Kidney (tissue), 14 donors: ENCODE results near the gene PTPRK. TPM values are rescaled to one million over a fixed set of nuclear protein-coding genes. Genes with fewer than 3 reads are reported as not detected.

Experiments used
- DNase-seq, 5 donors: peaks; one replicate each; pipeline ENCODE4 v3.0.0-alpha.2; 2013 to 2020
- FAIRE-seq: peaks from 2 replicates; lab custom pipeline; 2012; peaks lifted over from hg19 to GRCh38; lab: Jason Lieb, UNC
- H3K27ac ChIP-seq, 2 donors: one replicate each; pipeline ENCODE4 v1.7.0; 2013; ENCODE audit warnings: low read depth in 2 of 2, low read length in 2 of 2, inconsistent platforms in 1 of 2
- H3K27me3 ChIP-seq: one replicate; pipeline ENCODE4 v1.7.1; 2013; ENCODE audit warnings: low read length, inconsistent platforms; ENCODE audit not compliant: control insufficient read depth, insufficient read depth
- H3K36me3 ChIP-seq, 3 donors: one replicate each; pipeline versions ENCODE4 v1.7.0 to v1.7.1; 2013; ENCODE audit warnings: low read length in 3 of 3, control low read depth in 1 of 3, inconsistent platforms in 1 of 3; ENCODE audit not compliant: insufficient read depth in 3 of 3, control insufficient read depth in 2 of 3
- H3K4me1 ChIP-seq, 3 donors: one replicate each; pipeline versions ENCODE4 v1.7.0 to v1.7.1; 2013; ENCODE audit warnings: low read length in 3 of 3, inconsistent platforms in 1 of 3, low read depth in 1 of 3; ENCODE audit not compliant: control insufficient read depth in 2 of 3, insufficient read depth in 2 of 3
- H3K4me3 ChIP-seq, 3 donors: one replicate each; pipeline versions ENCODE4 v1.7.0 to v1.8.1; 2013; ENCODE audit warnings: low read length in 3 of 3, control low read depth in 1 of 3, inconsistent platforms in 1 of 3
- H3K9ac ChIP-seq, 3 donors: one replicate each; pipeline versions ENCODE4 v1.7.0 to v1.7.1; 2013; ENCODE audit warnings: low read length in 3 of 3, control low read depth in 1 of 3, inconsistent platforms in 1 of 3
- H3K9me3 ChIP-seq, 3 donors: one replicate each; pipeline versions ENCODE4 v1.7.0 to v1.7.1; 2013; ENCODE audit warnings: low read length in 3 of 3, control low read depth in 1 of 3, inconsistent platforms in 1 of 3; ENCODE audit not compliant: control insufficient read depth in 2 of 3, insufficient read depth in 1 of 3
- intact Hi-C: fragments of 100-400 bp; cut with DNase I; formaldehyde crosslinking; loops from one replicate; pipeline ENCODE4 v1.11.1; 2022
- polyA plus RNA-seq: library from polyadenylated mRNA; stranded (reverse); fragments of 350-450 nt; fragmentation: Illumina TruSeq; extraction: RNeasy Lipid Tissue Mini Kit (QIAGEN cat#74804); gene quantifications from one replicate; pipeline ENCODE4 v1.2.3, GENCODE V29; 2014; ENCODE audit warnings: low read depth, low replicate concordance; ENCODE audit not compliant: insufficient read depth
- total RNA-seq: library from RNA; stranded (reverse); fragmentation: NEBNext Ultra II Directional; extraction: Animal tissue kit (Norgen Biotek cat#: 25700); gene quantifications from one replicate; pipeline ENCODE4 v1.2.1, GENCODE V29; 2021
- TF ChIP-seq, protein P1 (sequence below): IDR thresholded peaks from 3 replicates; pipeline ENCODE4 v1.5.1; 2012; ENCODE audit warnings: mild to moderate bottlenecking, moderate library complexity, borderline replicate concordance; ENCODE audit not compliant: insufficient read depth; ENCODE audit errors: extremely low read depth
- donor health status: control.
- donor health status: control.
- donor health status: control.
- donor health status: control.
- donor health status: control.
- donor health status: DM: yes; HTN: yes; CAD: no.
- donor health status: Normal renal cell carcinoma (clear cell type).

Gene PTPRK
- total and polyA plus RNA-seq, 2 donors from 2014 or later, result 9.2 to 72.8 TPM

DNA sequence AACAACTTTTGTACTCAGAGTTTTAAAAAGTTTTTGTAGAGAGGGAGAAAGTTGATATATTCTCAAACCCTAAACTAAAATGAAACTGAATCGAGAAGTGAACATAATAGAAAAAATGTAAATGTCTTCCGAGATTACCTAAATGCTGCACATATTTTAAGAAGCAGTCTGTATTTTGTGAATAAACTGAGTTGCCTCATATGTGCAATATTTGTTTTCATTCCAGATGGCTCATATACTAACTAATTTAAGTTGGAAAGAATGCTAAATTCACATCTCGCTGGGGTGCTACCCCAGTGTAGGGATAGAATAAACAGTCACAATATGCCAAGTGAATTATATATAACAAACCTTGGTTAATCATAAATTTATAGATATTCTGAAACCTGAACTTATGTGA lies 333.7 kb downstream of the PTPRK start:
- no peak for FAIRE-seq

DNA sequence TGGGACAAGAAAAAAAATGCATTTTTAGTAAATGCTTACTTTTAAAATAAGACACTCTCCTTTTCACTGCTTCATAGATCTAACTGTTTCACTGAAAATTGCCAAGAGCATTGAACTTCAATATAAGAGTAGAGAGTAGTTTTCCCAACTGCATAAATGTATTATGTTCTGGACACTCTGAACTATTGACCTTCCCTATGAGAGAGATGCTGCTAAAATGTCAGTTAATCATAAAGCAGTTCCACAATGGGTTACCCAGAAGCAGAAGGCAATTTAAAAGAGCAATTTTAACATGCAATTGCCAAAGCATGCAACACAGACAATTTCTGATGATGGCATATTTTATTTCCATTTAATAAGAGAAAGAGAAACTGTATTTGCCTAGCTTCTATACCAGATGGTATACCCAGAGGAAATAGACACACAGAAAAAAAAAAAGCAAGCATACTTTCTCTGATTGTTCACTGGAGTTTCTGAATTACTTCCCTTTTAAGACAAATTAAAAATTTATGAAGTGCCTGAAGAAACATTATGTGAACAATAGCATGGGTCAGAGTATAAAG lies 340.4 kb downstream of the PTPRK start:
- H3K27ac ChIP-seq, result no peak overlapping the region
- no peak for DNase-seq
- H3K36me3 ChIP-seq, result no peaks in the 10 kb centered on the region
- no peak for FAIRE-seq
- no peak overlapping the region for H3K9ac ChIP-seq
- H3K9me3 ChIP-seq, result no peaks in the 10 kb centered on the region
- TF ChIP-seq, protein P1, sequence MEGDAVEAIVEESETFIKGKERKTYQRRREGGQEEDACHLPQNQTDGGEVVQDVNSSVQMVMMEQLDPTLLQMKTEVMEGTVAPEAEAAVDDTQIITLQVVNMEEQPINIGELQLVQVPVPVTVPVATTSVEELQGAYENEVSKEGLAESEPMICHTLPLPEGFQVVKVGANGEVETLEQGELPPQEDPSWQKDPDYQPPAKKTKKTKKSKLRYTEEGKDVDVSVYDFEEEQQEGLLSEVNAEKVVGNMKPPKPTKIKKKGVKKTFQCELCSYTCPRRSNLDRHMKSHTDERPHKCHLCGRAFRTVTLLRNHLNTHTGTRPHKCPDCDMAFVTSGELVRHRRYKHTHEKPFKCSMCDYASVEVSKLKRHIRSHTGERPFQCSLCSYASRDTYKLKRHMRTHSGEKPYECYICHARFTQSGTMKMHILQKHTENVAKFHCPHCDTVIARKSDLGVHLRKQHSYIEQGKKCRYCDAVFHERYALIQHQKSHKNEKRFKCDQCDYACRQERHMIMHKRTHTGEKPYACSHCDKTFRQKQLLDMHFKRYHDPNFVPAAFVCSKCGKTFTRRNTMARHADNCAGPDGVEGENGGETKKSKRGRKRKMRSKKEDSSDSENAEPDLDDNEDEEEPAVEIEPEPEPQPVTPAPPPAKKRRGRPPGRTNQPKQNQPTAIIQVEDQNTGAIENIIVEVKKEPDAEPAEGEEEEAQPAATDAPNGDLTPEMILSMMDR, result no peak
- no peak overlapping the region for H3K4me3 ChIP-seq
- H3K27me3 ChIP-seq, result no peaks in the 10 kb centered on the region
- H3K4me1 ChIP-seq, result no peaks in the 10 kb centered on the region
- intact Hi-C loops, result no loop called here

More for the DNA sequence above, 333.7 kb downstream of the PTPRK start:
- Histone ChIP-seq H3K9me3 (no peaks in the 10 kb centered on the region), H3K27me3 (no peaks in the 10 kb centered on the region), H3K9ac (no peak overlapping the region), H3K36me3 (no peaks in the 10 kb centered on the region), H3K27ac (no peak overlapping the region), H3K4me3 (no peak overlapping the region), H3K4me1 (no peaks in the 10 kb centered on the region)
- intact Hi-C loops, result no loop called here
- DNase-seq, result no peak
- TF ChIP-seq, protein P1, result no peak

DNA sequence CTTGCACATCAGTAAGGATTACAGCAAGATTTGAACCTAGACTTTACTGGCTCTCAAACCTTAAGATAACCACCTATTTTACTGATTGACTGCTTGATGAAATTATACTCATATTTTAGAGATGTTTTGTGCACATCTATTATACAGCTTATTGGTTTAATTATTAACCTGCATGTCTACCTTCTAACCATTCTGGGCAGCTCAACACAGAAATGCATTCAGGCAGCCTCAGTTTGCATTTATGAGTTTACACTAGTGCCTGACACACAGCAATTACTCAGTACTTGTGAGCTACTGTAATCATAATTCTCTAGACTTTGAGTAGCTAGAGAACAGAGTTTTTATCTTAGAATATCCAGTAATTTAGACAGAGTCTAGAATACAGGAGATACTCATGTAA lies 345.7 kb downstream of the PTPRK start:
- intact Hi-C loops, result no loop called here
- no peaks in the 10 kb centered on the region for H3K4me1 ChIP-seq
- TF ChIP-seq, protein P1, result no peak
- no peak overlapping the region for H3K4me3 ChIP-seq
- FAIRE-seq (no peak), DNase-seq (no peak)
- no peaks in the 10 kb centered on the region for H3K36me3 ChIP-seq
- H3K27ac ChIP-seq, result no peak overlapping the region
- no peaks in the 10 kb centered on the region for H3K27me3 ChIP-seq
- no peaks in the 10 kb centered on the region for H3K9me3 ChIP-seq
- no peak overlapping the region for H3K9ac ChIP-seq
